Subcutaneous adipose tissue (tissue), 4 donors: ENCODE data around the gene YDJC. TPM values are rescaled to one million over a fixed set of nuclear protein-coding genes. Genes with fewer than 3 reads are reported as not detected.

Source experiments
- CTCF ChIP-seq: fragments of 450-650 bp; IDR thresholded peaks from one replicate; pipeline ENCODE4 v1.5.1; 2016; ENCODE audit warnings: low read depth, mild to moderate bottlenecking, control low read depth, antibody characterized with exemption, moderate library complexity
- total RNA-seq, 4 donors: library from RNA; depleted of rRNA; stranded (reverse); fragments of >200 nt; gene quantifications; one replicate each; pipeline ENCODE4 v1.1.0, GENCODE V29; 2016

YDJC gene
- total RNA-seq, 4 donors from 2014 or later = 4.7 to 15.3 (median 12.9) TPM

GRCh38 chr22:21650280-21650679 lies 20.5 kb upstream of the YDJC start:
- no peak for TF ChIP-seq CTCF

DNA sequence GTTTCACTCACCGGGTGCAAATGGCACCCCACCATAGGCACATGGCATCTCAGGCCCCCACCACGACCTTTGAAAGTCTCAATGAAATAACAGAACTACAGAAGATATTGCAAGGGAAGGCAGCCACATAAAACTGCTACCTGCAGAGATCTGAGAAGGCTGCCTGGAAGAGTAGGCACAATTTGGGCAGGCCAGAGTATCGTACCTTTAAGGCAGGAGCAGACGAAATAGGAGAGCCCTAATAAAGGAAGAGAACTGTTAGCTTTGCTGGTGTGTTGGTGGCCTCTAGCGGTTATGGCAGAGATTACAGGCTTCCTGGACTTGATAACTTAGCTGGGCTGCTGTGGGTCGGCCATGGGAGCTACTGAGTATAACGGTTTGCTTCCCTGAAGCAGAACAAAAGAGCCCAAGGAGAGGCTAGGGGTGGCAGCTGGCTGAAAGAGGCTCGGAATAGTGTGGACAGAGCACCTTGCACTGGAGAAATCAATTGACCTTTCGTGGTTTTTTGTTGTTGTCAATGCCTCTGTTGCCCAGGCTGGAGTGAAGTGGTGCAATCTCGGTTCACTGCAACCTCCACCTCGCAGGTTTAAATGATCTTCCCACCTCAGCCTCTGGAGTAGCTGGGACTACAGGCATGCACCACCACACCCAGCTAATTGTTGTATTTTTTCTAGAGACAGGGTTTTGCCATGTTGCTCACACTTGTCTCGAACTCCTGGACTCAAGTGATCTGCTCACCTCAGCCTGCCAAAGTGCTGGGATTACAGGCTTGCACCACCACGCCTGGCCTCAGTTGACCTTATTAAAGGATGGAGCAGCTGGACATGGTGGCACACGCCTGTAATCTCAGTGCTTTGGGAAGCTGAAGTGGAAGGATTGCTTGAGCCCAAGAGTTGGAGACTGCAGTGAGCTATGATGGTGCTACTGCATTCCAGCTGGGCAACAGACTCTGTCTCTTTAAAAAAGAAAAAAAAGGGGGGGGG lies 17.1 kb upstream of the YDJC start:
- TF ChIP-seq CTCF = no peak

- no peak for TF ChIP-seq CTCF
Measured at GRCh38 chr22:21643533-21644357, 13.9 kb upstream of the YDJC start.

- no peak for TF ChIP-seq CTCF
Measured at GRCh38 chr22:21642584-21643448, 13.0 kb upstream of the YDJC start.

DNA sequence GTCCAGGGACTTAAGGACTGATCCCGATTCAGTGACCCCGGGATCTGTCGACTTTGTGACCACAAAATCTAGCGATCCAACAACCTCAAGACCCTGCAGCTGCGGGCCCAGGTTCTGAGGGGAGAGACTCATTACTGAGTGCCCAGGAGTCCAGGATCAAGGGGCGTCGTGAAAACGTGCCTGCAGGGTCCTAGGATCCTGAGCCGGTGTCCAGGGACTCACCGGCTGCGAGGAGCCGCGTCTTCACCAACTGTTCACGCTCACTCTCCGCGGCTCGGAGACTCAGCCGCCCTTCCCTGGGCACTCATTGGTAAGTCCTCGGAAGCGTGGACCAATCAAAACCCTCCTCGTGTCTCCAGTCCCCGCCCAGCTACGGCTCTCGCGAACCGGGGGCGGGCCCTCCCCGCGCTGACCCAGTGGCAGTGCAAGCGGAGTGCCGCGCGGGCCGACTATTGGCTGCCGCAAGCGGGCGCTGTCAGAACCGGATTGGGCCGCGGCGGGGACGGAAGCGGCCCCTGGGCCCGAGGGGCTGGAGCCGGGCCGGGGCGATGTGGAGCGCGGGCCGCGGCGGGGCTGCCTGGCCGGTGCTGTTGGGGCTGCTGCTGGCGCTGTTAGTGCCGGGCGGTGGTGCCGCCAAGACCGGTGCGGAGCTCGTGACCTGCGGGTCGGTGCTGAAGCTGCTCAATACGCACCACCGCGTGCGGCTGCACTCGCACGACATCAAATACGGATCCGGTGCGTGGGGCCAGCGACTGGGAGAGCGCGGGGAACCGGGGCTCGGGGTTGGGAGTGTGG lies 12.2 kb upstream of the YDJC start, which contains the start of gene SDF2L1:
Gene SDF2L1, plus strand, starts transcription at position 514 of the 795 bp plus-strand sequence. Its CDS starts 35 bp downstream, at position 549.
- TF ChIP-seq CTCF = no peak

DNA sequence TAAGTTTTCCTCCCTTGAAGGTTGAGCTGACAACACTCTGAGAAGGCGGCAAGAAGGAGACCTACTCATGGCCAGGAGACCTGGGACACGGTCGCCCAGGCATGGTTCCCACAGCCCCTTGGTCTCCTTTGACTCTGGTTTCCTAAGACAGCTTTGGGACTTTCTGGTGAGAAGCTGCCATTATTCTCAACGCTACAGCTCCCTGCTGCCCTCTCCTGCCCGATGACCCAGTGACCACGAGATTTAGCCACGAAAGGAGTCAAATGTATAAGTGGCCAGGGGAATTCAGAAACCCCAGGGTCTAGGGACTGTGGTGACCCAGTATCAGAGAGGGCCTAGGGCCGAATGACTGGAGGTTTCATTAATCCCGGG lies 11.6 kb upstream of the YDJC start:
- TF ChIP-seq CTCF = no peak
